Caki2 (cell line): ENCODE results near the gene EFCC1. TPM values are rescaled to one million over a fixed set of nuclear protein-coding genes. Genes with fewer than 3 reads are reported as not detected.

ENCODE experiments used
- DNase-seq: peaks from one replicate; pipeline ENCODE4 v3.0.0-alpha.2; 2015; ENCODE audit warnings: low read depth
- in situ Hi-C: cut with HindIII; loops from 2 replicates; pipeline ENCODE4 v1.10.0; 2016; ENCODE audit warnings: low sequenced_read_pairs, low pct_unique_long_range_greater_than_20kb, mixed read lengths
- total RNA-seq: library from RNA; depleted of rRNA; stranded (reverse); fragments of >200 nt; shearing (Covaris generic); gene quantifications from 2 replicates; pipeline ENCODE4 v1.2.3, GENCODE V29; 2014; ENCODE audit warnings: low replicate concordance

Gene EFCC1
- total RNA-seq, 1 experiment from 2014 or later: not detected

GRCh38 chr3:129040039-129040336, 38.9 kb downstream of the EFCC1 start:
- in situ Hi-C loops: no loop called here
- DNase-seq: no peak

DNA sequence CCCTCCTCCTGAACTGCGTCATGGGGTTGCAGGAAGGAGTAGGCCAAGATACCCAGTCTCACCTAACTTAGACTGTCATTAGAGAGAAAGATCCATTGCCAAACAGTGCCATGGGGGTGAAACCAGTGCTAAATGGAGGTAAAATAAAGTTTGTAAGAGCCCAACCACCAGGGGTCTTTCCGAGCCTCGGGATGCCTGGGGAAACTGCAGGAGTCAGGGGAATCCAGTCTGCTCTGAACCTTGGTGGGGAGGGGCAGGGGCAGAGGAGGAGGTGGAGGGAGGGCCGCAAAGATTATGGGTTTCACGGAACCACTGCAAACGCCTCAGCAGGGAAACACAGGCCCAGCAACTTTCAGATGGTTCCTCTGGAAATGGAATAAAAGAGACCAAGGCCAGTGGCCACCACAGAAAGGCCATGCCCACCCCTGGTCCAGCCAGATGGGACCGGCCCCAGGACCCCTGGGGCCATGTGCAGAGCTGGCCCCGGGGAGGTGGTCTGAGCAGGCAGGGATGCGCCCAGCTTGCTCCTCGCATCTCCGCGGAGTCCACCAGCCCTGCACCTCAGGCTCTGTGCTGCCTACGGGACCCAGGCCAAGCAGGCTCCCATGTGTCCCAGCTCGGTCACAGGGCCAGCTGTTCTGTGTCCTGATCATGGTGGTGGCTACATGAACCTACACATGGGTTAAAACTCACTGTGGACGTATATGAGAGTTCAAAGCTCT, 39.6 kb downstream of the EFCC1 start:
- DNase-seq: no peak
- in situ Hi-C loops: no loop called here

DNA sequence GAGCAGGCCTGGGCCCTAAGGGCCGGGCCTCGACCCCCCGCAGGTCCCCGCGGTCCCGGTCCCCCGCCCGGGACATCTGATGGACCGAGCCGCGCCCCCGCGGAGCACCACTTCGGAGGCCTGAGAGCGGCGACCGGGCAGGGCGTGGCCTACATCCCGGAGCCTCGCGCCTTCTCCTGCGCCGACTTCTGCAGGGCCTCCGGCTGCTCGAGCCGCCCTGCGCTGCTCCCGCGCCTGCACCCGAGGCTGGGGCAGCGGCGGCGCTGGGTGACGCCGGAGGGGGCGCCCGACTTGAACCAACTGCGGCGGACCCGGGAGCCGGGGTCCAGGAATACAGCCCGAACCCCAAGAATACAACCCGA, 44.6 kb downstream of the EFCC1 start:
- in situ Hi-C loops: no loop called here
- DNase-seq: no peak

DNA sequence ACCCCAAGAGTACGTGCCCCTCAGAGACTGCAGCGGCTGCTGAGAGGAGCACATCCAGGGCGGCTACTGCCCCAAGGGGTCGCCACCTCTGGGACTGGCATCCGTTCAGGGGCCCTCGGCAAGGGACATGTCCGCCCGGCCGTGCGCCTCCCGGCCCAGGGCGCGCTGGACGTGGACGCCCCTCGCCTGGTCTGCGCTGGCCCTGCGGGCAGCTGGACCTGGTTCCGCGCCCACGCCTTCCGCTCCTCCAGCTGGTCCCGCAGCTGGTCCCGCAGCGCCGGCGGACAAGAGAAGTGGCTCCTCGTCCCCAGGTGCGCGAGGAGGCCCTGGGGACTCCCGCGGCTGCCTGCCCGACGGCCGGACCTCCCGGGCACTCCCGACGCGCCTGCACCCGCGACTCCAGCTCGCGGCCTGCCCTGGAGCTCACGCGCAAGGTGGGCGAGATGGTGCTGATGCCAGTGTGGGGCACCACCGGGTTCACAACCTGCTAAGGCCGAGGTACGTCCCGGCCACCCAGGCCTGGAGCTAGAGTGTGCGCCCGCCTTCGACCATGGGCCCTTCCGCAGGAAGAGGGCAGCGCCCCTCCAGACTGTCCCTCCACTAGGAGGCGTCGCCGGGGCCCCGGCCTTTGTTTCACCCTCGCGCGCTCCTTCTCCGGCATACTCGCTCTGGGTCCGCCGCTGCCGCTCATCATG, 45.1 kb downstream of the EFCC1 start:
- no peak for DNase-seq
- in situ Hi-C loops: no loop called here

DNA sequence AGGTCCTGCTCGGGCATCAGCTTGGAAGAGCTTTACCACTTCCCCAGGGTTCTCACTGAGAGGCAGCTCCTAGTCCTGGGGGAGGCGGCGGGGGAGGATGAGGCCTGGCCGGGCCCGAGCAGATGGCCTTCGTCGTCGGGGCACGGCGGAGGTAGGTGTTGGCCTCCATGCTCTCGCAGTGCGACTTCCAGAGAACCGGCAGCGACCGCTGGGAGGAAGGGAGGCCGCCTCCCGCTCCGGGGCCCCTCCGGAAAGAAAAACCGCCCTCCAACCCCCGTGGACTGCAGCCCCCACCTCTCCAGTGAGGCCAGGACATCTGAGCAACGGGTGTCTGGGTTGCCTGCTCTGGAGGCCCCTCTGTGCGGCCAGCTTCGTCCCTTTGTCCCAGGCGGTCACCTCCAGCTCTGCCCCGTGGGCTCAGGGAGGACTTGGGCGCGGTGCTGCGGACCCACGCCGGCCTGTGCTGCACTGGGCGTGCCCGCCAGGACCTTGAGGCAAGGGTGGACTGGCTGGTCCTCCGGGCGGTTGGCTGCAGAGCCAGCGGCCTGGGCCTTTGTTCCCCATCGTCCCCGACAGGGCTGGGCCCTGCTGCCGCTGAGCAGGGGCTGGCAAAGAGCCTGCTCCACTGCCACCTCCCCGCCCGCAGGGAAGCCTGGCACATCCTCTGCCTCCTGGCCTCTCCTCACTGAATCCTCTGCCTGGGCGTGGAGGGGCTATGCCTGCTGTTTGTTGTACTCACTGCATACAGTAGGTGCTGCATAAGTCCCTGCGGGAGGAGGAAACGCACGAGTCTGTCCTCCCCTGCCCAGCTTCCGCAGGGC, 45.8 kb downstream of the EFCC1 start:
- no peak for DNase-seq
- in situ Hi-C loops: no loop called here

DNA sequence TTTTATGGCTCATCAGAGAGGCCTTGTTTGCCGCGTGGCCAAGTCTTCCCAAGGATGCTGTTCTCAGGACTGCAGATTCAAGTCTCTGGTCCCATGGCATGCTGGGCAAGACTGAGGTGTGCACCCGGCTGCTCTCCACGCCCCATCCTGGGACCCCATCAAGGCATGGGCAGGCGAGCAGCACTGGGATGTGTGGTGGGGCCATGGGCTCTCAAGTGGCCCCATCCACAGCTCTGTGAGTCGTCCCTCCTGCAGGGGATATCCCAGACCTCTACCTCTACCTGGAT, 46.4 kb downstream of the EFCC1 start:
- in situ Hi-C loops: no loop called here
- no peak for DNase-seq

- no peak for DNase-seq
- in situ Hi-C loops: no loop called here
Observed at GRCh38 chr3:129050556-129051295, 49.6 kb downstream of the EFCC1 start.

- peak; percentile 66 for DNase-seq
- in situ Hi-C loops: no loop called here
Observed at GRCh38 chr3:129051871-129052340, 50.8 kb downstream of the EFCC1 start.

GRCh38 chr3:129052675-129053074, 51.6 kb downstream of the EFCC1 start:
- in situ Hi-C loops: no loop called here
- DNase-seq: no peak

- in situ Hi-C loops: no loop called here
- DNase-seq: no peak
Observed at GRCh38 chr3:129054605-129055104, 53.6 kb downstream of the EFCC1 start.

- in situ Hi-C loops: no loop called here
- DNase-seq: no peak
Observed at GRCh38 chr3:129056451-129057173, 55.5 kb downstream of the EFCC1 start.

DNA sequence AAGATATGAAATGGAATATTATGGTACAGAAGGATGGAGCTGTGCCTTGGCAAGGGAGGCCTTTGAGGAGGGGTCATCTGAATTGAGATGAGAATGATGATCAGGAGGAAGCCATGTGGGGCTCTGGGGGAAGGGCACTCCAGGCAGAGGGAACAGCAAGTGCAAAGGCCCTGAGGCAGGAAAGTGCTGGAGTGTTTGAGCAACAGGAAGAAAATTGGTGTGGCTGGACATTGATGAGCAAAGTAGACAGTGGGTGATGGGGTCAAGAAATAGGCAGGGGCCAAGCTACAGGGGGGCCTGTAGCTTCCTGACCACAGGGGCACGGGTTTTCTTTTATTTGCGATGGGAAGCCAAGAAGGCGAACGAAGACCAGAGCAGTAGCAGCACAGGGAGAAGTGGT, 56.1 kb downstream of the EFCC1 start:
- no peak for DNase-seq
- in situ Hi-C loops: no loop called here

GRCh38 chr3:129058441-129059200, 57.5 kb downstream of the EFCC1 start:
- no peak for DNase-seq
- in situ Hi-C loops: no loop called here

DNA sequence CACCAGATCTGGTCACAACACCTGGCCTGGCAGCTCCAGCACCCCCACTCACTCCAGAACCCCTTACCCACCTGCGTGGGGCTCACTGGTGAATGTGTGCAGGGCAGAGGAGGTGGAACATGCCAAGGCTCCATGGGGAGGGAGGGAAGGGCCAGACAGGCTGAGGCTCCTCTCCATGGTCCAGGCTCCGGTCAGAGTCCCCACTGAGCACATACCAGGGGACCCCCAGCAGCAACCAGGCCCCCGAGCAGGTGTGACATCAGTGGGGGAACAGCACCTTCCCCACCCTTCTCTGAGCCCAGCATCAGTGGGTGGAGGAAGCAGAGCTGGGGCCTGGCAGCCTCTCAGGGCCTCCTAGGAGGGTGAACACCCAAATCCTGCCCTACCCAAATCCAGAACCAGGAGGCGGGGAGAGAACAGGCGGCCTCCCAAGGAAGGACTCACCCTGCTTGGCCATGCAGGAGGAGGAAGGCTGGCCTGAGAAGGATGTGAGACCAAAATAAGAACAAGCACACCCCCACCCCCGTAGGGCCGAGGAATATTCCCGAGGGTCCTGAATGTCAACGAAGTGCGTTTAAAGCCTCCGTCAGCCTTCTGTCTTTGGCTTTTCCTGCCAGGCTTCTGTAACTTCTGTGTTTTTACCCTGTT, 58.3 kb downstream of the EFCC1 start:
- in situ Hi-C loops: no loop called here
- DNase-seq: no peak

DNA sequence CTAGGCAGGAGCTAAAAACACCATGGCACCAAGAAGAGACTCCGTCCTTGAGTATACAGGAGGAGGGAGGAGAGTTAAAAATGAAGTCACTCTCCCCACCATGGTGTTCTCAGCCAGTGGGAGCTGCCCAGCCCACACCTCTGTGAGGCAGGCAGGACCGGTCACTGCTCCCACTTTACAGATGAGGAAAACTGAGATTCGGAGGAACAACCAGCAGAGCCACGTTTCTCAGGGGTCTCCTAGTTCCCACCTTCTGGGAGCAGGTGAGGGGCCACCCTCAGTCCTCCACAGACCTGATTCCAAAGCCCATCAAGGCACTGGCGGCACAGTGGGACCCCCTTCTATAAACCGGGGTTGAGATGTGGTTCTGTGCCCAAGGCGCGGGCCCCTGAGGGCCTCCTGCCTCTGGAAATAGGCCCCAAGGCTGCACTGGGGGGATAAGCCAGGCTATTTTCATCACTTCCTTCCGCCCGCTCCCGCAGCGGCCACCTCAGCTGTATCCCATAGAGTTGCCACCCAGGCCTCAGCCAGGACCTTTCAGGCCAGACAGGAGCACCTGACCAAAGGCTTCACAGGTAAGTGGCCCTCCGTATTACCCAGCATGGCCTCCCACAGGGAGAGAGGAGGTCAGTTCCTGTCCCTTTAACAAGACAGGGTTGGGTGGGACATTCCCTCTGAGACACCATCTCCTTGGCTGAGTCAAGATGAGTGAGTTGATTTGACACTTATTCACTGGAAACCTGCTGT, 59.3 kb downstream of the EFCC1 start, which contains the start of gene GP9:
Gene GP9, plus strand, starts transcription at position 504 of the 747 bp plus-strand sequence. CDS start 961 bp downstream, outside the sequence.
- in situ Hi-C loops: no loop called here
- DNase-seq: no peak
